Hematopoietic multipotent progenitor cell (in vitro differentiated cells): ENCODE data around the gene GPD2. TPM values are rescaled to one million over a fixed set of nuclear protein-coding genes. Genes with fewer than 3 reads are reported as not detected.

ENCODE experiments used
- DNase-seq, 3 donors: peaks; one replicate each; pipeline ENCODE4 v3.0.0-alpha.2; 2011 to 2015; ENCODE audit warnings: low read depth in 2 of 3, low spot score in 2 of 3
- total RNA-seq: library from RNA; depleted of rRNA; stranded (reverse); fragments of >200 nt; gene quantifications from one replicate; pipeline ENCODE4 v1.2.3, GENCODE V29; 2012

The GPD2 gene
- total RNA-seq = 17.2 TPM

DNA sequence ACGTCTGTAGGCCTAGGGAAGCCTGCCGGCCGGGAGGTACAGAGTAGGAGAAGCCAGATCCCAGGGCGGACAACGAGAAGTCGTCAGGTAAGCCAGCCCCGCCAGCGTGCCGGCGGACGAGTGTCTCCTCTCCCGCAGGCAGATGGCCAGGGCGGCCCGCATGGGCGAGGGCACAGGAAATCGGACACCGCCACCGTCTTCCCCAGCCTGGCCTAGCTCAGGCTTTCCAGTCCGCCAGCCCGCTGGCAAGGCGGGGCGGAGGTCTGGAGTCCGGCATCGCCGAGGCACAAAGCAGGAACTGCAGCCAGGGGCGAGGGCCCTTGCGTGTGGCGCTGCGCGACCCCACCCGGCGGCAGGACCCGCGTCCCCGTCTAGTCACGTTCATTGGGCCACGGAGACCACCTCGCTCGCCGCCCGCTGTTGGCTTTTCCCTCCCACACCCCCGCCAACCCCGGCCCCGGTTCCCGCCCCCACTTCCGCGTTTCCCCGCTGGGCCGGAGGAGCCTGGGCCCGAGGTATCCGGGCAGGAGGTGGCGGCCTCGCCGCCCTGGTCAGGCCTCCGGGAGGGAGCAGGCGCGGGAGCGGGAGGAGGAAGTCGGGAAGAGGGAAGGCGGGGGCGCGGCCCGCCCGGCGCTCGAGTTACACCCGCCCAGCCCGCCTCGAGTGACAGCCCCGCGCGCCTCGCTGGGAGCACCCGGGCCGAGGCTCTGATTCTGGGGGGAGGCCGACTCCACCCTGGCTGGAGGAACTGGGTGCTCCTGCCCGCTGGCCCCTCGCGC, at the start of gene GPD2:
TSS of gene GPD2 (plus strand) at position 662 of the 779 bp plus-strand sequence. CDS start 39,727 bp downstream, outside the sequence.
- DNase-seq = peak; percentile 34 to 83 (median 80)

DNA sequence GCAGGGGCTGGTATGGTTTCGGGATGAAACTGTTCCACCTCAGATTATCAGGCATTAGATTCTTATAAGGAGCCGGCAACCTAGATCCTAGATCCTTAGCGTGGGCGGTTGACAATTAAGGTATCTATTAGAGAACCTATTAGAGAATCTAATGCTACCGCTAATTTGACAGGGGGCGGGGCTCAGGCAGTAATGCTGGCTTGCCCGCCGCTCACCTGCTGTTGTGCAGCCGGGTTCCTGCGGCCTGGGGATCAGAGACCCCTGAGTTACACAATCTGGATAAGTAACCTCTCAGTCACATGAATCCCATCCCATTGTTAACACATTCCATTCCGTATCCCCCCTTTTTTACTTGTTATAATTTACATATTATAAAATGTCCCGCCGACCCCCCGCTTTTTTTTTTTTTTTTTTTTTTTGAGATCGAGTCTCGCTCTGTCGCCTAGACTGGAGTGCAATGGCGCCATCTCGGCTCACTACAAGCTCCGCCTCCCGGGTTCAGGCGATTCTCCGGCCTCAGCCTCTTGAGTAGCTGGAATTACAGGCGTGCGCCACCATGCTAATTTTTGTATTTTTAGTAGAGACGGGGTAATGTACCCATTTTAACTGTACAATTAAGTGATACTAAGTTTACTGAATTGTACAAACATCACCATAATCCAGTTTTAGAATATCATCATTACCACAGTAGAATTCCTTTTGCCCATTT, 42.0 kb upstream of the GPD2 start:
- DNase-seq = no peak

DNA sequence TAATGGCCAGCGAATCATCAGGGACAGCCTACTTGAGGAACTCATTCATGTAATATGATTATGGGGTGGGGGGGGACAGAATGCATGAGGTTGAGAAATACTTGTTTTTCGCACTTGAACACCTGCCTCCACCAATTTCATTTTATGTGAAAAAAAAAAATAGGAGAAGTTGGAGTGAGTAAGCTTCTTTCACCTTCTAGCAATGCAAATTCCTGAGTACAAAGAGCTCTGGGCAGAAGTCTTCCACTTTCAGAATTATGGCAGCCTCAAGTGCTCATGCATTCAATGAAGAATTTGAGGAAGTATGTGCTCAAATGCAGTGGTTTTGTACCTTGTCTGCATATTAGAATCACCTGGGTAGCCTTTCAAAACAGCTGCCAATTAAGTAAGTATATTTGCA, 40.1 kb upstream of the GPD2 start:
- DNase-seq = peak in 2 of 3 donors; percentile 60 to 74

DNA sequence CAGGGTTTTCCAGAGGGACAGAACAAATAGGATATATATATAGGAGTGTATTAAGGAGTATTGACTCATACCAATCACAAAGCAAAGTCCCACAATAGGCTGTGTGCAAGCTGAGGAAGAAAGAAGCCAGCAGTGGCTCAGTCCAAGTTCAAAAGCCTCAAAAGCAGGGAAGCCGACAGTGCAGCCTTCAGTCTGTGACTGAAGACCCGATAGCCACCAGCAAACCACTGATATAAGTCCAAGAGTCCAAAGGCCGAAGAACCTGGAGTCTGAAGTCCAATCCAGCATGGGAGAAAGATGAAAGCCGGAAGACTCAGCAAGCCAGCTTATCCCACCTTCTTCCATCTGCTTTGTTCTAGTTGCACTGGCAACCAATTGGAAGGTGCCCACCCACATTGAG, 39.0 kb upstream of the GPD2 start:
- no peak for DNase-seq

DNA sequence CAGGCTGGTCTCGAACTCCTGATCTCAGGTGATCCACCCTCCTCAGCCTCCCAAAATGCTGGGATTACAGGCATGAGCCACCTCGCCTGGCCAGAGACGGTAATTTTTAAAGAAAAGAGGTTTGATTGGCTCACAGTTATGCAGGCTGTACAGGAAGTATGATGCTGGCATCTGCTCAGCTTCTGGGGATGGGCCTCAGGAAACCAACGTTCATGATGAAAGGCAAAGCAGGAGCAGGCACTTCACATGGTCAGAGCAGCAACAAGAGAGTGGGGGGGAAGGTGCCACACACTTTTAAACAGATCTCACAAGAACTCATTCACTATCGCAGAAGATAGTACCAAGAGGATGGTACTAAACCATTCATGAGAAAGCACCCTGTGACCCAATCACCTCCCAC, 38.0 kb upstream of the GPD2 start:
- DNase-seq = no peak

DNA sequence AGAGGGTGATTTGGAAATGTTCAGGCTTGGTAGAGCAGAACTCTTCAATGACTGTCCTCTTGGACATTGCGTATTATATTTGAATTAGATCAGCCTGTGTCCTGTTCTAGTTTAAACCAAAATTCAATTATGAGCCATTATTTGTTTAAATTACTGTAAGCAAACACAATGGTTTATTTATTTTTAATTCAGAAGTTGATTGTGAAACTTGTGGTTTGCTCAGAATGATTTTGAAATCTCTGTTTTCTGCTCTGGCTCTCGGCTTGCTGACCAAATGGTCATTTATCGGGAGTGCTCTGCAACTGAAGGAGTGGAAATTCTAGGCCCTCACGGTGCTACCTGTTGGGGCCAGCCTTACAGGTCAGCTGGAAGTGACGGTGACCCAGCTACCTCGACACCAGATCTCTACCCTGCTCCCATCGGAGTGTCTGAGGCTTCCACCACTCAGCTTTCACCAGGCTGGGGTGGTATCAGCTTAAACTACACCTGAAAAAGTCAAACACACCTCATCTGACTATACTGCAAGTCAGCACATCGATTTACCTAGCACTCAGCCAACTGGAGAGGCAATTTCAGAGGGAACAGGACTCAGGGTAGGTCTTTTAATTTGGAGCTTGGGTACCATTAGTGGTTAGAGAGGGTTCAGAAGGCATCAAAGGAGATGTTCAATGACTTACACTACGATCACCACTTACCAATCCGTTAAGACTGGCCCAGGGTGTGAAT, 36.8 kb upstream of the GPD2 start:
- DNase-seq = no peak

DNA sequence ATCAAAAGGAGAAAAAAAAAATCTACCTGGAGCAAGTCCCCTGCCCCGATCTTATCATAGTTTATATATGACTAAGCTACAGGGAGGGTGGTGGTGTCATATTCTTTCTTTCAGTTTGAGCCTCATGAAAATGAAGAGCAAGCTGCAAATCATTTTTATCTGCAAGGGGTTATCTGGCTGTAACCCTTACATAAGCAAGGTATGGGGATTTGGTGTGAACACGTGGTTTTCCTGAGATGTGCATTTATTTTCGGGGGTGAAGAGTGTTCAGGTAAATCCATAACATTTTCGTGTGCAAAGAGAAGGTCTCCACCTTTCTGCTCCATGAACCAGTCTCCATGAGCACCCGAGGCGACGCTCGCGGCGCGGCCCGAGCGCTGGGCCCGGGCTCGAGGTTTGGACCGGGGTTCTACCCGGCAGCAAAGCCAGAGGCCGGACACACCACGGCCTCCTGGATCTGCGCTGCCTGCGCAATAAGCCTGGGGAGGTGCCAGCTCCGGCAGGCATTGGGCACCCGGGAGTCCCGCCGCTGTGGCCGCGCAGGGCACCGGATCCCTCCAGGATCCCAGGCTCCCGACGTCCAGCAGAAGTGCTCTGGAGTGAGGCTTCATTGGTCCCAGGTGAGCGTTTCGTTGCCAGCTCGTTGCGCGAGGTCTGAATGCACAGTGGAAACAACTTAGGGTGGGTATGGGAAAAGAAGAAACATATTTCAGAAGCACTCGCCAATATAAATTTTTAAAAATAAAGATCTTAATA, 36.1 kb upstream of the GPD2 start:
- DNase-seq = peak in 2 of 3 donors; percentile 23 to 56

DNA sequence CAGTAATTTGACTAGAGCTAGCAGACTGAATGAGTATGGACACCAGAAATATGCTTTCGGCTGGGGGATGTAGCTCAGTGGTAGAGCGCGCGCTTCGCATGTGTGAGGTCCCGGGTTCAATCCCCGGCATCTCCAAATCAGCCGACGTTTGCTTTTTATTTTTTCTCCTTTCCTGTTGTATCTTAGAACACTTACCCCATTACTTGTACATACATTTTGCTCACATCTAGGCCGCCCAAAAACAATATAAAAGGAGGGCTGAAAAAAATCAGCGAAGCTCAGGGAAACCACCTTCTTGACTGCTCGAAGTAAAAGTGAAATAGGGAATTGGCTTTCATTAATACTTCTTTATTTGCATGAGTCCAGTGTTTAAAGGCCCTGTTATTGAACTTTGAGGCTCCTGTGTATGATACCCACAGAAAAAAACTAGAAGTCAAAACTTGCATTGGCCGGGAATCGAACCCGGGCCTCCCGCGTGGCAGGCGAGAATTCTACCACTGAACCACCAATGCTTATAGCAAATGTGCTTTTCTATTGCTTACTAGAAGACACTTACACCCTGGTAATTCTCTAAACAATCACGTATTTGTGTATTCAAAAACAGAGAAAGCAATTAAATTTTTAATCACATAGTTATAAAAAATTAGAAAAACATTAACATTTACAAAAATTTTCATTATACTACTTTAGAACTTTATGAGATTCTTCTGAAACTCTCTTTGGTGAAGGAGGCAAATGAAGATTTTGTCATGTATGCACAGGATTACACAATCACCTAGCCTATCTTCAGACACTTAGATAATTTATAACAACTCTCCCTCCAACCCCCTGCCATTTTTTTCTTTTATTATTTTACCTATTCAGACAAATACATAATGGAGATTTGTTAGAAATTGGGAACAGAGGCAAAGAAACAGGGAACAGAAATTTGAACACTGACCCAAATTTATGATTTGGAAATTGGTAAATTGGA, 35.2 kb upstream of the GPD2 start:
- peak; percentile 80 to 91 (median 84) for DNase-seq

DNA sequence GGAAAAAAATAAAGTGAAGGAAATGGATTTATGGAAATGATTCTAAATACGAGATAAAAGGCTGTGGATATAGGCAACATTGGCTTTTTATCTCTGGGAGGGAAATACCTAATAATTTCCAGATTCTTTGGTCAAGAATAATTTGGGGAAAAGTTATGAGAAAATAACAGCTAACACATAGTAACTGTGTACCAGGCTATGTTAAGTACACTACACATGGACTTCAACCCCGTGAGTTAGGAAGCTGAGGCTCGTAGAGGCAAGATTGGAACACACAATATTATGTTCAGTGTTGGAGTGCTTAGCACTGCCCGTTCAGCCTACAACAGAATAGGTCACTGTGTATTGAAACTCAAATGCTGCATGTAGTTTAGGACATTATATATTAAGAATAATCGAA, 34.3 kb upstream of the GPD2 start:
- no peak for DNase-seq

DNA sequence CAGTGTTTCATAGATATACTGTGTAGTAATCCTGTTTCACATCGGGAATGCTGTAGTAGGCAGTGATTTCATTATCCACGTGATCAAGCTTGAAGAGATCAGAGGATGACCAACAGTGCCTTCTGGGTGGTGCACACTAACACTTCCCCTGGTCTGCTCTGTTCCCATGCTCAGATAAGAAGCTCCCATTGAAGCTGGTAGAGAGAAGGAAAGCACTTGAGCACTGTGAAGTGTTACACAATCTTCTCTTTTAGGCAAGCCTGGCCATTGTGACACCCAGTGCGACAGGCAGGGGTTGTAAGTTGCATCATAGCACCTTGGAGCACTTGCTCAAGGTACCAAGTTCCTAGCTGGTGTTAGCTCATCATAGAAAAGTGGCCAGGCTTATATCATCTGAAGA, 30.6 kb upstream of the GPD2 start:
- peak in 1 of 3 donors; percentile 13 for DNase-seq

DNA sequence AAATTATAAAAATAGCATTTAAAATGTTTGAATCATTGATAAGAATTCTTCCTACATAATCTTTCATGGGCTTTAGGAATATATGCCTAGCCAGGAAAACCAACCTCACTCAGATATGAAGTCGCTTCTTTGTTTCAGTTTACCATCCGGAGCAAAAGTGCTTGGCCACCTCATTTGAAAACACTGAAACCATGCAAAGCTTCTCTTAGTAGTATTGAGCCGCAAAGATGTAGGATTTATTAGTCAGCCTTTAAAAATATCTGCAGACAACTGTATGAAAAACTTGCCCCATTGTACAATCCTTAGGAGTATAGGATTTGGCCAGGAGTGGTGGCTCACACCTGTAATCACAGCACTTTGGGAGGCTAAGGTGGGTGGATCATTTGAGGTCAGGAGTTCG, 24.3 kb upstream of the GPD2 start:
- DNase-seq = no peak

DNA sequence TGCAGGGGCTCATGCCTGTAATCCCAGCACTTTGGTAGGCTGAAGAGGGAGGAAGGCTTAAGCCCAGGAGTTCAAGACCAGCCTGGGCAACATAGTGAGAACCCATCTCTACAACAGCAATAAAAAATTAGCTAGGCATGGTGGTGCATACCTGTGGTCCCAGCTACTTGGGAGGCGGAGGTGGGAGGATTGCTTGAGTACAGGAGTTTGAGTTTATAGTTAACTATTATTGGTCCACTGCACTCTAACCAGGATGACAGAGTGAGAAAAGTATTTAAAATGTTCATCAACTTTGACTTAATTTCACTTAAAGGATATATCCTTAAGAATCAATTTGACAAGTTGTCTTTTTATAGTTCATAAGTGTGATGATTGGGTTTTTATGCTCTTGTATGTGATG, 14.3 kb upstream of the GPD2 start:
- no peak for DNase-seq

DNA sequence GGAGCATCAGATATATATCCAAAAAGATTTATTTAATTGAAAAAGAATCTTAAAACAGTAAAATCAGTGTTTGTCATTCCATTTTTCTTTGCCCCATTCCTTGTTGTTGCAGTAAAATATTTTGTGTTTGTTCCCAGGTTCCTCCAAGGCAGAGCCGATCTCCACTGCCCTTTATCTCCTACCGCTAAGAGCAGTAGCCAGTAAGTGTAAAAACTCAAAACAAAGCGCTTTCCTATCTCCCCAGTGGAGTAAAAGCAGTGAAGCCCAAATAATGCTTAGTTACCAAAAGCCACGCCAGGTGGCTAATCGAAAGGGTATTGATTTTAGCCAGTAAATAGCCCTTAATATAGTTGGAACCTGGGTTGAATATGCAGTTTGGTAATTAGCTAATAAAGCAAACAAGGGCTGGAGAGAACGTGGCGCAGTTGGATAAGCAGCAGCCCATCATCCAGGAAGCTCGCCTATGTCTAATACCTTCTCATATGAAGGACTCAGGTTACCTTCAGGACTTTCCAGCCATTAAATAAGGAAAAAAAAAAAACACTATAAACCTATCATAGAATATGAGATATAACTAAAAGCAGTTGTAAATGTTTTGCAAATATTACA, 12.4 kb upstream of the GPD2 start:
- no peak for DNase-seq

DNA sequence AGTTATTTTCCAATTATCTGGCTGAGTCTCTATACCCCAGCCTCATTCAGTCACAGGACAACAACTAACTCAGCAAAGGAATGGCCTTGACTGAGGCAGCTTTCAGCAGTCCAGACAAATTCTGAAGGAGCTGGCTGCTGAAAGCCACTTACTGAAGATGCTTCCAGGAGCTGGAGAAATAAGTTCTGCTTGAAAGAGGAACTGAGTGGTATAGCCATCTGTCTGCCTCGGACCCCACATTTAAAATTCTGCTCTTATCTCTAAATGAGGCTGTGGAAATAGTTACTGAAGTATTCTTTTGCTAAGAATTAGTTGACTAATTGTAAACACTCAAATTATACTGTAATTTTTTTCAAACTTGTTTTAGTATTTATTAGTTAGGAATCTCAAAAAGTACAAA, 9.1 kb upstream of the GPD2 start:
- peak in 1 of 3 donors; percentile 46 for DNase-seq

DNA sequence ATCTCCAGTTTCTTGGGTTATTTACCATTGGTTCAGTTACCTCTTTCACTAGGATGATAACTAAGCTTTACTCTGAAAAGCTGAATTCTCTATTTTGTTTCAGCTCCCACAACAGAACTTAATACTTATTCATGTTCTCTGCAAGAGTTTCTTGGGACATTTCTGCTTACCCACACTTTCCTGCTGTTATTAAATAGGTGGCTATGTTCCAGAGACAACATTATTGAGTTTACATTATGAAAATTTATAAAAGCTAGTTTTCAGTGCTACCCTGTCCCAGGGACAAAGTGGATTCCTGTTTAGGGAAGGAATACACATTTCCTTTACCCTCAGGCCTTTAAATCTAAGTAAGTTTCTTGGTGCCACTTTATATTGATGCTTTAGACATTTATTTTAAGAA, 7.0 kb upstream of the GPD2 start:
- DNase-seq = no peak

DNA sequence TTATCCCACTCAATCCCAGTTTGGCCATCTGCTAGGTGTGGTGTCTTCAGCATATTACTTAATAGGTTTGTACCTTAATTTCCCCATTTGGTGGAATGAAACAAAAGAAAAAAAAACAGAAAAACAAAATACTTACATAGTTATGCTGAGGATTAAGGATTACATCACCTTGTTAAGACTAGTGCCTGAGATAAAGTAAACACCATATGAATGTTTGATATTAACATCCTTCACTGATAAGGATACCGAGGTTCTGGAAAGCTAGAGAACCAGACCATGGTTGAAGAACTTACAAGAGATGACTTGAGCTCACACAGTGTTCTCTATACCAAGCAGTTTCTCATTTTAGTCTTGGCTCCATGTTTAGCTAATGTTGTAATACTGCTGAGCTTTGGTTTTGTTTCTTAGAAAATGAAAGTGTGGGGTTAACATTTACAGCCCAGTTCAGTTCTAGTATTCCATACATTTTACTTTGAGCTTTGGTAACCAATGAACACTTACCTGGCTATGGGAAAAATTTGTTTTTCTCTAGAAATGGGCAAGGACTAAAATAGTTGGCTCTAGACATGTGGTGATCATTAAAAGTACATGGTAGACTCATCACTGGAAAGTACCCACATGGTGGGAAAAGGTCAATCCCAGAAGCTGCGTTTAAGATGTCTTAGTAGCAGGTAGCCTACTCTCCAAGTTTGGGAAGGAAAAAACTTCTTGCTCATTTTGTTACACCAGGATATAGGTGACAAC, 5.8 kb upstream of the GPD2 start:
- no peak for DNase-seq

DNA sequence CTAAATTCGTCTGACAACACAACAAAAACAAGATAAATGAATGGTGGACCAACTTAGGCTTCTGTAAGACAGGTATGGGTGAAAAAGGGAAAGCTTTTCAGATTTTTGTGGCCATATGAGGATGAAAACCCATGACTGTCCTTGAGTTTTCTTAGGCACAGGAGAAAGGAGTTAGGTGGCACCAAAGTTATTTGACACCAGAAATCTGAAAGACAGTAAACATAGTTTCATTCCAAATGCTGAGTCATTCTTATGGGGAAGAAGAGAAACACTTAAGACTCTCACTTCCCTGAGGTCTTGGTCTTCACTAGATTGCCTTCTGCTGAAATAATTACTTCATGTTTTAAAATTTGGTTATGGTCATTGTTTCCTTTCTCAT, 5.2 kb upstream of the GPD2 start:
- peak in 1 of 3 donors; percentile 76 for DNase-seq

DNA sequence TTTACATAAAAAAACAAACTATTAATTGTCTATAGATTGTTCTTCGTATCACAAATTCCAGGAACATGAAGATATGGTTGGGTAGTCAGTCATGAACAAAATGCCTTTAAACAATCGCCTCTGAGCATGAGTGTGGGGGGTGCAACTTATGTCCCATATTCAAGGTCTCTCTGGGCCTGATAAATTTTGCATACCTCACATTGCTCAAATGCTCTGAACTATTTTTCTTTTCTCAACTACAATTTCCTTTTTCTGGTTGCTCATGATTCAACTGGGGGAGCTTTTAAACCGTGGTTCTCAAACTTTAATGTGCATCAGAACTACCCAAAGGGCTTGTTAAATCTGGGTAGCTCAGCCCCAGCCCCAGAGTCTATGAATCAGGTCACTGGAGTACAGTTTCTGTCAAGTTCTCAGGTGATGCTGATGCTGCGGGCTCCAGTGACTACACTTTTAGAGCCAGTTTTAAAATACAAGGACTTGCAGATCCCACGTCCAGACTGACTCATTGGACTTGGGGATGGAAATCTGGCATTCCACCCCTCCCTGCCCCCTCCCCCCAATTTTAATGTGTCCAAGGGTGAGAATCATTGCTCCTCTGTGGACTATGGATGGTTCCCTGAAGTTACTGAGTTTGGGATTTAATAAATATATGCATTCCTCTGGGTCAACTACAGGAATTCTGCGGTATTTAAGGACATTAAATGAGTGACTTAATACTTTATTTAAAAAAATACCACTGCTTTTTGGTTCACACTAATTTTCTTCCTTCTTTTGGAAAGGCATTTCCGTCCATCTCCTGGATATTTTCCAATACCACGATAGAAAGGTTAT, 1.5 kb upstream of the GPD2 start:
- DNase-seq = no peak
